ENCODE results near the gene DNAJC12.
"Not testable (repeated sequence)": the region's sequence is repeated elsewhere in the genome, so short reads cannot be mapped to it uniquely, and the experiment has no call there.

DNAJC12 gene

DNA sequence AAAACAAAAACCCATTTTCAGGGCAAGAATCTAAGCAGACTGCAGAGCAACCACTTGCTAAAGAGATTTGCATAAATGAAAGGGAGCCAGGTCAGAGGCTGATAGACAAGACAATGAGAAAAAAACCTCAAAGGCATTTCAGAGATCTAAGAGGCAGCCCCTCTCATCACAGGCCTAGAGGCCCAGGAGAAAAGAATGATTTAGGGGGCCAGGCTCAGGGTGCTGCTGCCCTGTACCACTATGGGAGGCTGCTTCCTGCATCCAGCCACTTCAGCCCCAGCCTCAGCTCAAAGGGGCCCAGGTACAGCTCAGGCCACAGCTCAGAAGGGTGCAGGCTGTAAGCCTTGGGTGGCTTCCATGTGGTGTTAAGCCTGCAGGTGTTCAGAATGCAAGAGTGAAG is 3.7 kb upstream of the DNAJC12 start:
- H3K4me3 ChIP-seq (ENCODE audit: low read depth, low read length) = no peak overlapping the region

- no peak overlapping the region for H3K4me3 ChIP-seq (ENCODE audit: low read depth, low read length)
These were observed 2.0 kb upstream of the DNAJC12 start for GRCh38 chr10:67839951-67840350.

DNA sequence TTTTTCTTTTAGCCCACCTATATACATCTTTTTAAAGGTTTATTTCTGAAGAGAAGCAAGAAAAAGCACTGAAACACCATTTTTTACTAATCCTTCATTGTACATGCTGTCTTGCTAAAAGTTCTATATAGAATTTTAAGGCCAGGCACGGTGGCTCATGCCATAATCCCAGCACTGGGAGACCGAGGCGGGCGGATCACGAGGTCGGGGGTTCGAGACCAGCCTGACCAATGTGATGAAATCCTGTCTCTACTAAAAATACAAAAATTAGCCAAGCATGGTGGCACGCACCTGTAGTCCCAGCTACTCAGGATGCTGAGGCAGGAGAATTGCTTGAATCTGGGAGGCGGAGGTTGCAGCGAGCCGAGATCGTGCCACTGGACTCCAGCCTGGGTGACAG is 1.5 kb upstream of the DNAJC12 start:
- not testable (repeated sequence) for H3K4me3 ChIP-seq (ENCODE audit: low read depth, low read length)

DNA sequence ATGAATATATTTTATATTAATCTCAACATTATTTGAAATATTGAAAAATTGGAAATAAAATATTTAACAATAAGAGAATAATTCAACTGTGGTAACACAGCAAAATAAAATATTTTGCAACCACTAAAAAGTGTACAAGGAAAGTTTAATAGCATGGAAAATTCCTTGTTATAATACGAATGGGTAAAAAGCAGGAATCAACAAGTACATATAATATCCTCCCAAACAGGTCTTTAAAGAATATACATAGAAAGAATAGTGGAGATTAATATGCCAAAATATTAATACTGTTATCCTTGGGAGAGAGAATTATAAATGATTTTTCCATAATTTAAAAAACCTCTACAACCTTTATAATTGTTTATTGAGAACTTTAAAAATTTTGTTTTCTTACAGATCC is 1.0 kb downstream of the DNAJC12 start:
- H3K4me3 ChIP-seq (ENCODE audit: low read depth, low read length) = no peak overlapping the region

GRCh38 chr10:67836488-67836887 is 1.5 kb downstream of the DNAJC12 start:
- no peak overlapping the region for H3K4me3 ChIP-seq (ENCODE audit: low read depth, low read length)

DNA sequence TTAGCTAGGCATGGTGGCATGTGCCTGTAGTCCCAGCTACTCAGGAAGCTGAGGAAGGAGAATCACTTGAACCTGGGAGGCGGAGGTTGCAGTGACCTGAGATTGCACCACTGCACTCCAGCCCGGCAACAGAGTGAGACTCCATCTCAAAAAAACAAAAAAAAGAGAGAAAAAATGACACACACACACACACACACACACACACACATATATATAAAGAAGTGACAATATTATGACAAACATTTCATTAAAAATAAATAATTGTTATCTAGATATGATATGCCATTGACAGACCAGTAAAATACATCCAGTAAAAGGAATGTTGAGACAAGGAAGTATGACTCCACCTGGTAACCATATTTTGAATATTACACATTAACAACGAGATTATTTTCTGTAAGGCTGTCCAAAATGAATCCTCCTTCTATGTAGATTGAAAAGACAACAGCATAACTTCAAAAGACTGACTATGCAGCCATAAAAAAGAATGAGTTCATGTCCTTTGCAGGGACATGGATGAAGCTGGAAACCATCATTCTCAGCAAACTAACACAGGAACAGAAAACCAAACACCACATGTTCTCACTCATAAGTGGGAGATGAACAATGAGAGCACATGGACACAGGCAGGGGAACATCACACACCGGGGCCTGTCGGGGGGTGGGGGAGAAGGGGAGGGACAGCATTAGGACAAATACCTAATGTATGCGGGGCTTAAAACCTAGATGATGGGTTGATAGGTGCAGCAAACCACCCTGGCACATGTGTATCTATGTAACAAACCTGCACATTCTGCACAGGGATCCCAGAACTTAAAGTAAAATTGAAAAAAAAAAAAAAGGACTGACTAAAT is 2.2 kb downstream of the DNAJC12 start:
- H3K4me3 ChIP-seq (ENCODE audit: low read depth, low read length) = not testable (repeated sequence)

GRCh38 chr10:67834375-67834774 is 3.6 kb downstream of the DNAJC12 start:
- no peak overlapping the region for H3K4me3 ChIP-seq (ENCODE audit: low read depth, low read length)

DNA sequence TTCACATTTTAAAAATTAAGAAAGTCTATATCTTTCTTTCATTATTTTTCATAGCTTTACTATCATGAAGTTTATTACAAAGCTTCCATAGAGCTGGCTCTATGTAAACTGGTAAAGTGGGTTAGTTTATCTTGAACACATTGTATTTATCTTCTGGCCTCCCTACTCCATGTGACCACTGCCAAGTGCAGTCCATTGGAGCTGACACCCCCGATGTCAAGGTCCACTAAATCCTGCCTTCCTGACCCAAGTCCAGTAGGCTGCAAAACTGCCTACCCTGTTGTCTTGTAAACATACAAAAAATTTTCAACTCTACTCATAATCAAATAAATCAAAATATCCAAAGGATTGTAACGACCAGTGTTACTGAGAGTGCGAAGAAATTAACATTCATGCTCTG is 10.2 kb downstream of the DNAJC12 start:
- no peak overlapping the region for H3K4me3 ChIP-seq (ENCODE audit: low read depth, low read length)

DNA sequence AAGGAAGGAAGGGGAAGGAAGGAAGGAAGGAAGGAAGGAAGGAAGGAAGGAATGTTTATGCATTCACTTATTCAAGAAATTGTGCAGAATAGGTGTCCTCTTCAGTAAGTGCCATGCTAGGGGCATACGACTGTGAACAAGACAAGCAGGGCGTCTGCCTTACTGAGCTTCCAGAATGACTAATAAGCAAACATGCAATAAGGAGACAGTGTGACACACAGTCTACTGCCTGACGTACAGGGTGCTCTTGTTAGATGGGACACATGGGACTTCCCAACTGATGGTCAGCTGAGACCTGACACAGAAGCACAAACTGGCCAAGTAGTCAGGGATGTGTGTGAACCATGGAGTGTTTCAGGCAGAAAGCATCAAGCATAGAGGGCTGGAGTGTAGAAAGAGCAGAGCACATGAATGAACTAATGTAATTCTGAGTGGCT is 18.2 kb downstream of the DNAJC12 start:
- H3K4me3 ChIP-seq (ENCODE audit: low read depth, low read length) = no peak overlapping the region

GRCh38 chr10:67818323-67818722 is 19.7 kb downstream of the DNAJC12 start:
- no peak overlapping the region for H3K4me3 ChIP-seq (ENCODE audit: low read depth, low read length)

DNA sequence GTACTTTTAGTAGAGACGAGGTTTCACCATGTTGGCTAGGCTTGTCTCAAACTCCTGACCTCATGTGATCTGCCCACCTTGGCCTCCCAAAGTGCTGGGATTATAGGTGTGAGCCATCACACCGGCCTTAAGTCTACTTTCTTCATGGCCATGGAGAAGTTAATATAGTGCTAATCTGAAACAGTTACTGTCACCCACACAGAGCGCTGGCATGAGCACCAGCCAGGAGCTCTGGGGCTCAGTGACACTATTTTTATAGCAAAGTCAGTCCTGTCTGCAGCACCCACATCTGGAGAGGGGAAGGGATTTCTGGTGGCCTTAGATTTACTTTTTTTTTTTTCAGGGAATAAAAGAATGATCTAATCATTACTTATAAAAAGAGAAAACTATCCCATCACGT is 21.3 kb downstream of the DNAJC12 start:
- no peak overlapping the region for H3K4me3 ChIP-seq (ENCODE audit: low read depth, low read length)

- no peak overlapping the region for H3K4me3 ChIP-seq (ENCODE audit: low read depth, low read length)
These were observed 22.4 kb downstream of the DNAJC12 start for GRCh38 chr10:67815571-67816059.

DNA sequence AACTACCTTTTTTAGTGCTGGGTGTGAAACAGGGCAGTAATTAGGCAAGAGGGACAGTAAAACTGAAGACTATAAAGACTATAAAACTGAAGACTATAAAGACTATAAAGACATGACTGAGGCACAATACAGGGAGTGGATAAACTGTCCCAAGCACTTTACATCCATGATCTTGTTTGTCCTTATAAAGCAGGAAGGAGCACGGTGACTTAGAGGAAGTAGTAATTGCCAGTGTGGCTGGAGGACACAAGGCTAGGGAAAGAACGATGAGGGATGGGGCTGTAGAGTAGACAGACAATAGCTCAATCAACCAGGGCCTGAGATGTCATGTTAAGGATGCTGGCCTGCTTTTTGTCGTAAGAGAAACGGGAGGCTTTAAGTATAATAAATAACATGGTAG is 26.0 kb downstream of the DNAJC12 start:
- H3K4me3 ChIP-seq (ENCODE audit: low read depth, low read length) = no peak overlapping the region

- no peak overlapping the region for H3K4me3 ChIP-seq (ENCODE audit: low read depth, low read length)
These were observed 28.9 kb downstream of the DNAJC12 start for GRCh38 chr10:67809107-67809506.

DNA sequence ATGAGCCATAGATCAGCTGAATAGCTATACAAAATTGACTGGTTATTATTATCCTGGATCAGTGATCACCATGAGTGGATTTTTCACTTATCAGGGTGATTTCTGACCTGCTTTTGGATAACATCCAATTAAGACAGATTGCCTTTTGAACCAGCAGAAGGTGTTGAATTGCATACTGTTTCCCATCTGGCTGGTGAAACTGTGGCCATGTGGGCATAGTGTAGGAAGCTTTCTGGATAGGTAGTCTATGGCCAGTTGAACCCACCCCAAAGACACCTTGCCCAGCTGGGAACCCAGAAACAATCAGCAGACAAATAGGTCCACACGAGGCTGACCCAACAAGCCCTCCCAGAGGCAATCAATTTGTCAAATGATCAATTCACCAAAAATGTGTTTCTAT is 29.3 kb downstream of the DNAJC12 start:
- no peak overlapping the region for H3K4me3 ChIP-seq (ENCODE audit: low read depth, low read length)

GRCh38 chr10:67807855-67808456 is 30.0 kb downstream of the DNAJC12 start:
- no peak overlapping the region for H3K4me3 ChIP-seq (ENCODE audit: low read depth, low read length)

GRCh38 chr10:67804395-67804678 is 33.7 kb downstream of the DNAJC12 start:
- H3K4me3 ChIP-seq (ENCODE audit: low read depth, low read length) = no peak overlapping the region

GRCh38 chr10:67803588-67804394 is 34.2 kb downstream of the DNAJC12 start:
- H3K4me3 ChIP-seq (ENCODE audit: low read depth, low read length) = no peak overlapping the region

DNA sequence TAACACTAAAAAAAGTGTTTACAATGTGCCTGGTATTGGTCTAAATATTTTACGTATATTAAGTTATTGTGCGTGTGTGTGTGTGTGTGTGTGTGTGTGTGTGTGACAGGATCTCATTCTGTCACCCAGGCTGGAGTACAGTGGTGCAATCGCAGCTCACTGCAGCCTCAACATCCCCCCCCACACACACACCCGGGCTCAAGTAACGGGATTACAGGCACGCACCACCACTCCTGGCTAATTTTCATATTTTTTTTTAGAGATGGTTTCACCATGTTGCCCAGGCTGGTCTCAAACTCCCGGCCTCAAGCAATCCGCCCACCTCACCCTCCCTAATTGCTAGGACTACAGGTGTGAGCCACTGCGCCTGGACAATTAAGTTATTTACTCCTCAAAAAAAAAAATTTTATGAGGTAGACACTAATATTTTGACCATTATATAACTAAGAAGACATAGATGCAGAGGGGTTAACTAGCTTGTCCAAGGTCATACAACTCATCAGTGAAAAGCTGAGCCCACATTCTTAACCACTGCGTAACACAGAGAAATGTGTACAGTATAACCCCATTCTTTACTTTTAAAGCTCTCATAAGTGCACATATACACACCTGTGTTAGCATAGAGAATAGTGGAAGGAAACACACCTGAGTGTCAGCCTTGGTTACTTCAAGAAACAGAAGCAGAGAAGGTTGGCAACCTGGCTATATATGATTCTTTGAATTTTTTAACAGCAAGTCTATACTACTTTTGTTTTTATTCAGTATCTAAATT is 35.0 kb downstream of the DNAJC12 start:
- H3K4me3 ChIP-seq (ENCODE audit: low read depth, low read length) = no peak overlapping the region

DNA sequence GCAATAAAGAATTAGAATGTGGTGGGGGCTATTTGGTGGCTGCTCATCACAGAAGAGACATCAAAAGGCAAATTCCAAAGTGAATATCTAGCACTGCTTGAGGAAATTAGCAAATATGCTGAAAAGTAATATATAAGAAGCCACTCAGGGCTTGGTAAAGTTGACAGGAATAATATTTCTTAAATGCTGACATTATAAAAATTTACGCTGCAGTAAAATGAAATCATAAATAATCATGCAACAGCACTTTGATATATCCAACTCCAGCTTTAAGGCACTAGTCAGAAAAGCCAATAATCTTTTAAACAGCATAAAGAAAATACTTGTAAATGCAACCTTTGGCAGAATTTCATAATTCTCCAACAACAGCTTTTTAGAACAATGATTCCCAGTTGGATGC is 36.9 kb downstream of the DNAJC12 start:
- H3K4me3 ChIP-seq (ENCODE audit: low read depth, low read length) = no peak overlapping the region

- no peak overlapping the region for H3K4me3 ChIP-seq (ENCODE audit: low read depth, low read length)
These were observed 43.0 kb downstream of the DNAJC12 start for GRCh38 chr10:67794909-67795460.

Measured in iPS-11a (cell line).